NCI-H187 (cell line): ENCODE data around the gene GUSB.

Experiments
- DNase-seq, 2 experiments: peaks; one replicate each; lab custom pipeline; 2025; lab: John Stamatoyannopoulos, UW

GUSB gene

GRCh38 chr7:65927489-65928448 is 54.2 kb downstream of the GUSB start:
- DNase-seq, result no peak

- no peak for DNase-seq
Observed at GRCh38 chr7:65926588-65926987, 55.4 kb downstream of the GUSB start.

GRCh38 chr7:65925040-65925439 is 57.0 kb downstream of the GUSB start:
- DNase-seq, result no peak

GRCh38 chr7:65924193-65924592 is 57.8 kb downstream of the GUSB start:
- no peak for DNase-seq

DNA sequence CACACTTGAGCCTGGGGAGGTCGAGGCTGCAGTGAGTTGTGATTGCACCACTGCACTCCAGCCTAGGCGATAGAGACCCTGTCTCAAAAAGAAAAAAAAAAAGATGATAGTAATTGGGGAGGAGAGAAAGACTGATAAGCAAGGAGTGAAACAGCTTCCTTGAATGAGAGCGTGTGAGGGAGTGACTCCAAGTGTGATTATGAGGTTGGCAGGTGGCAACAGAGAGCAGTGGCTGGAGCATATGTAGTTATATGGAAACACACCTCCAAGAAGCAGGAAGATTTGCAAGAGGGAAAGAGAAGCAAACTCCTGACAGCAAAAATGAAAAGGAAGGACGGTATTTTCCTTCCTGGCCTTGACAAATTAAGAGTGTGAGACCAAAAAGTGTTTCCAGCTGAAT is 58.7 kb downstream of the GUSB start:
- DNase-seq, result no peak

DNA sequence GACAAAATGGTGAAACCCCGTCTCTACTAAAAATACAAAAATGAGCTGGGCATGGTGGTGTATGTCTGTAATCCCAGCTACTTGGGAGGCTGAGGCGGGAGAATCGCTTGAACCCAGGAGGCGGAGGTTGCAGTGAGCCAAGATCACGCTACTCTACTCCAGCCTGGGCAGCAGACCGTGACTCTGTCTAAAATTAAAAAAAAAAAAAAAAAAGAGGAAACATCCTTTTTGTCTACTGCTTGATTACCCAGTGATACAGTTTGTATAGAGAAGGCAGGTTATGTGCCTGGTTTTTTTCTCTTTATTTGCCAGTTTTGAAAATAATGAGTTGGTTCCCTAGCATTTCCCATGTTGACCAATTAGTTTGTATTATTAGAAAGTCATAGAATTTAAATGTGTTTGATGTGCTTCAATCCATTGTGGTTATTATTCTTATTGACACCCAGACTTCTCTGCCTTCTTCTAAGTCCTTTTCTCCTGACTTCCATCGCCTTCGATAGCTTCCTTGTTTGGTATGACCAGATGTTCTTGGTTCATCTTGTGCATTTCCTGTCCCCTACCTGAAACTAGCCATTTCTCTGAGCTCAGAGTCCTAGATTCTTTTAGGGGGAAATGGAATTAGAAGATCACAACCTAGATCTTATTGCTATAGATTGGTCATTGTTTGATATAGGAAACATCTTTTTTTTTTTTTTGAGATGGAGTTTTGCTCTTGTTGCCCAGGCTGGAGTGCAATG is 65.9 kb downstream of the GUSB start:
- no peak for DNase-seq

- DNase-seq, result no peak
Observed at GRCh38 chr7:65912237-65912636, 69.8 kb downstream of the GUSB start.
